ENCODE results near the gene KCNB1.

The KCNB1 gene

GRCh38 chr20:49432550-49432949, 49.9 kb downstream of the KCNB1 start:
- POLR2A ChIA-PET = no interaction called here
- no peak for TF ChIP-seq CTCF (IDR thresholded peaks at IDR 0.05; ENCODE audit: control extremely low read depth, extremely low read depth, low read depth, missing control alignments)
- CTCF ChIA-PET = no interaction called here
- no peak for DNase-seq (ENCODE audit: extremely low spot score)

GRCh38 chr20:49431329-49431728, 51.1 kb downstream of the KCNB1 start:
- POLR2A ChIA-PET = no interaction called here
- no peak for DNase-seq (ENCODE audit: extremely low spot score)
- CTCF ChIA-PET = no interaction called here
- TF ChIP-seq CTCF (IDR thresholded peaks at IDR 0.05; ENCODE audit: control extremely low read depth, extremely low read depth, low read depth, missing control alignments) = no peak

- no peak for TF ChIP-seq CTCF (IDR thresholded peaks at IDR 0.05; ENCODE audit: control extremely low read depth, extremely low read depth, low read depth, missing control alignments)
- no peak for DNase-seq (ENCODE audit: extremely low spot score)
- POLR2A ChIA-PET = no interaction called here
- CTCF ChIA-PET = no interaction called here
Observed at GRCh38 chr20:49430320-49430719, 52.1 kb downstream of the KCNB1 start.

GRCh38 chr20:49427751-49428518, 54.5 kb downstream of the KCNB1 start:
- TF ChIP-seq CTCF (IDR thresholded peaks at IDR 0.05; ENCODE audit: control extremely low read depth, extremely low read depth, low read depth, missing control alignments) = no peak
- POLR2A ChIA-PET = no interaction called here
- CTCF ChIA-PET = interaction anchor here (1.5 to 1.6 kb wide), 2 partner anchors 14 to 18 kb away, joined by 3 to 4 read pairs; no protein-coding TSS in a partner anchor
- no peak for DNase-seq (ENCODE audit: extremely low spot score)

- ChIA-PET CTCF (interaction anchor here (1.5 to 2.1 kb wide), 4 partner anchors 10 to 19 kb away, joined by 3 to 4 read pairs (median 4); no protein-coding TSS in a partner anchor), POLR2A (no interaction called here)
- TF ChIP-seq CTCF (IDR thresholded peaks at IDR 0.05; ENCODE audit: control extremely low read depth, extremely low read depth, low read depth, missing control alignments) = no peak
- DNase-seq (ENCODE audit: extremely low spot score) = no peak
Observed at GRCh38 chr20:49426873-49427272, 55.6 kb downstream of the KCNB1 start.

- POLR2A ChIA-PET = no interaction called here
- TF ChIP-seq CTCF (IDR thresholded peaks at IDR 0.05; ENCODE audit: control extremely low read depth, extremely low read depth, low read depth, missing control alignments) = no peak
- CTCF ChIA-PET = interaction anchor here (1.5 to 2.1 kb wide), 4 partner anchors 9 to 19 kb away, joined by 3 to 4 read pairs (median 4); no protein-coding TSS in a partner anchor
Observed at GRCh38 chr20:49426395-49426794, 56.1 kb downstream of the KCNB1 start.

More at GRCh38 chr20:49426395-49426794, 56.1 kb downstream of the KCNB1 start:
- no peak for DNase-seq (ENCODE audit: extremely low spot score)
